GM19193 (cell line): ENCODE measurements around the gene IL24.

Source experiments
- POLR2A ChIP-seq: IDR thresholded peaks from 4 replicates; pipeline ENCODE4 v1.6.1; 2011; ENCODE audit not compliant: insufficient read depth, insufficient read length; ENCODE audit errors: extremely low read depth

The IL24 gene

GRCh38 chr1:206897175-206897574 is at the start of gene IL24:
Gene IL24, plus strand, starts transcription at chr1:206897443. Its CDS starts 390 bp downstream, at chr1:206897833.
- no peak for TF ChIP-seq POLR2A

GRCh38 chr1:206847946-206848345 is 49.3 kb upstream of the IL24 start:
- TF ChIP-seq POLR2A = no peak

GRCh38 chr1:206850401-206850800 is 46.8 kb upstream of the IL24 start:
- TF ChIP-seq POLR2A = no peak

- TF ChIP-seq POLR2A = no peak
Measured at GRCh38 chr1:206851341-206852010, 45.8 kb upstream of the IL24 start.

GRCh38 chr1:206854401-206855129 is 42.7 kb upstream of the IL24 start:
- no peak for TF ChIP-seq POLR2A

- TF ChIP-seq POLR2A = no peak
Measured at GRCh38 chr1:206855859-206856258, 41.4 kb upstream of the IL24 start.

- no peak for TF ChIP-seq POLR2A
Measured at GRCh38 chr1:206856674-206857464, 40.4 kb upstream of the IL24 start.

- TF ChIP-seq POLR2A = no peak
Measured at GRCh38 chr1:206859082-206859521, 38.1 kb upstream of the IL24 start.

- no peak for TF ChIP-seq POLR2A
Measured at GRCh38 chr1:206860165-206860564, 37.1 kb upstream of the IL24 start.

GRCh38 chr1:206863266-206863665 is 34.0 kb upstream of the IL24 start:
- no peak for TF ChIP-seq POLR2A

- no peak for TF ChIP-seq POLR2A
Measured at GRCh38 chr1:206864939-206865671, 32.1 kb upstream of the IL24 start, which contains the start of gene IL20. Gene IL20, plus strand, starts transcription at chr1:206865623. Its CDS starts 230 bp downstream, at chr1:206865853.

- no peak for TF ChIP-seq POLR2A
Measured at GRCh38 chr1:206866062-206866461, 31.2 kb upstream of the IL24 start.

GRCh38 chr1:206867239-206867638 is 30.0 kb upstream of the IL24 start:
- no peak for TF ChIP-seq POLR2A

- no peak for TF ChIP-seq POLR2A
Measured at GRCh38 chr1:206867716-206868115, 29.5 kb upstream of the IL24 start.

- no peak for TF ChIP-seq POLR2A
Measured at GRCh38 chr1:206868264-206868663, 29.0 kb upstream of the IL24 start.
